Measurements from ENCODE around the gene FAM229A. TPM values are rescaled to one million over a fixed set of nuclear protein-coding genes. Genes with fewer than 3 reads are reported as not detected.

Gene FAM229A
- total and polyA plus RNA-seq, 2 of the 8 experiments (the other 6 are each of a cell fraction or from before 2014, with no cell fraction given) = 4.1 to 4.2 TPM

DNA sequence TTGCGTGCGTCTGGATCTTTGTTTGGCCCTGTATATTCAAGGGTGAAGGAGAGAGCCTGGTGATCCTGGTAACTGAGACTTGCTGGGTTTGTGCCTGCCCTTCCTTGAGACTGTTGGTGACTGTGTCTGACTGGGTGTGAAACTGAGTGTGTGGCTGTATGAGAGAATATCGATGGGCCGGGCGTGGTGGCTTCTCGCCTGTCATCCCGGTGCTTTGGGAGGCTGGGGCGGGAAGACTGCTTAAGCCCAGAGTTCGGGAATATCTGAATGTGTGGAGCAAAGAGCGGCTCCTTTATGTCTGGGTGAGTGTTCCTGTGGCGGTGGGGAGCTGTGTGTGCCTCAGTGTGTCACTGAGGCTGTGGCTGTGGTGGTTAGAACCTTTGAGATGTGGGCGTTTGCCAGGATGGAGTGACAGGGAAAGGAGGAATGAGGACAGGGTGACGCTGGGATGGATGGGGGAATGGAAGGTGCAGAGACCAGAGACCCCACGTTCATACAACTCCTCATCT is 23.6 kb downstream of the FAM229A start:
- H3K18ac ChIP-seq (ENCODE audit: extremely low read depth, low read length) = no peak overlapping the region
- peak overlapping the region; percentile 12 for H3K4ac ChIP-seq (replicated peaks; ENCODE audit: insufficient read length, low read depth, low read length)
- no peak overlapping the region for H3K23ac ChIP-seq (ENCODE audit: insufficient read length)
- no peak overlapping the region for H2BK20ac ChIP-seq (ENCODE audit: low read length)
- no peak overlapping the region for H2BK5ac ChIP-seq (ENCODE audit: low read depth, low read length)
- no peak overlapping the region for H4K8ac ChIP-seq (ENCODE audit: extremely low read depth, insufficient read depth, low read length)
- H2AFZ ChIP-seq (ENCODE audit: low read length) = no peak overlapping the region
- no peak overlapping the region for H3K14ac ChIP-seq (ENCODE audit: insufficient read length)
- no peak overlapping the region for H3K56ac ChIP-seq (replicated peaks; ENCODE audit: insufficient read length, low read depth, low read length)
- no peaks in the 10 kb centered on the region for H3K9me3 ChIP-seq (ENCODE audit: insufficient read depth in 2 of 2, low read depth in 1 of 2, low read length in 1 of 2)
- H4K5ac ChIP-seq (ENCODE audit: insufficient read length, low read depth, low read length) = no peak overlapping the region
- peaks cover 0 to 12% (median 2%) of the 10 kb centered on the region in 4 experiments; a peak in 4 of 8 replicates for H3K36me3 ChIP-seq (ENCODE audit: control insufficient read depth in 2 of 4, insufficient read depth in 4 of 4, low read length in 3 of 4)
- no peak overlapping the region for H3K9ac ChIP-seq (replicated peaks in 1 of 4; ENCODE audit: extremely low read depth in 1 of 4, low read depth in 3 of 4, low read length in 3 of 4)
- H4K91ac ChIP-seq (replicated peaks; ENCODE audit: insufficient read length, low read length) = no peak overlapping the region
- peaks cover 0 to 28% (median 19%) of the 10 kb centered on the region in 4 experiments; a peak in 6 of 7 replicates for H3K4me1 ChIP-seq (replicated peaks in 1 of 4; ENCODE audit: control insufficient read depth in 3 of 4, insufficient read depth in 4 of 4, low read length in 3 of 4)
- H3K4me3 ChIP-seq (ENCODE audit: extremely low read depth in 1 of 4, insufficient read depth in 2 of 4, low read depth in 3 of 4, low read length in 4 of 4) = no peak overlapping the region
- H3K23me2 ChIP-seq (ENCODE audit: low read depth, low read length) = peaks cover 10% of the 10 kb centered on the region; the same call in 1 of the 2 replicates
- no peak for DNase-seq (ENCODE audit: low read depth in 1 of 2, low spot score in 2 of 2)
- POLR2A ChIA-PET (ENCODE audit: partially characterized antibody) = interaction anchor here (0.7 to 13.4 kb wide), 3 partner anchors 9 to 91 kb away, joined by 3 to 321 read pairs (median 23); partner anchors contain the start of genes FAM167B and HDAC1
- H2AK5ac ChIP-seq (ENCODE audit: low read depth, low read length) = peak overlapping the region; percentile 3; the same call in 1 of the 2 replicates
- H3K27me3 ChIP-seq (replicated peaks in 1 of 4; ENCODE audit: control insufficient read depth in 3 of 4, extremely low read depth in 1 of 4, insufficient read depth in 3 of 4, low read length in 3 of 4) = peaks cover 0 to 7% (median 2%) of the 10 kb centered on the region in 4 experiments; a peak in 4 of 7 replicates
- H4K20me1 ChIP-seq (replicated peaks in 1 of 2; ENCODE audit: control insufficient read depth in 1 of 2, insufficient read depth in 2 of 2, low read length in 2 of 2) = peaks cover 2 to 6% of the 10 kb centered on the region in 2 experiments
- peaks cover 2% of the 10 kb centered on the region; the same call in 1 of the 2 replicates for H3K79me1 ChIP-seq (ENCODE audit: low read depth, low read length)
- H3K4me2 ChIP-seq (ENCODE audit: insufficient read depth in 1 of 2, low read depth in 2 of 2, low read length in 2 of 2) = no peak overlapping the region
- H3K27ac ChIP-seq (ENCODE audit: low read depth, low read length) = no peak overlapping the region
- FAIRE-seq = no peak
- peak overlapping the region; percentile 55; the same call in 1 of the 2 replicates for H2BK15ac ChIP-seq (ENCODE audit: low read length)
- H3K79me2 ChIP-seq (ENCODE audit: control insufficient read depth in 1 of 2, insufficient read depth in 2 of 2, low read length in 2 of 2) = peaks cover 4 to 16% of the 10 kb centered on the region in 2 experiments; a peak in 3 of 4 replicates
- CTCF ChIA-PET (ENCODE audit: partially characterized antibody) = interaction anchor here (0.6 kb wide), 1 partner anchor 335 kb away, joined by 3 read pairs; no protein-coding TSS in a partner anchor
- no peak overlapping the region for H2BK12ac ChIP-seq (ENCODE audit: low read depth, low read length)
- WGBS, 2 experiments (ENCODE audit: extremely low coverage in 1 of 2, insufficient coverage in 1 of 2, insufficient read length in 1 of 2, insufficient replicate concordance in 2 of 2, low coverage in 1 of 2, low lambda C conversion rate in 2 of 2, missing lambda C conversion rate in 1 of 2) = 88% methylated on average over 14 of the region's 14 CpGs; no CpG with 5 or more reads in 1 of the 2 experiments
- H2BK120ac ChIP-seq (replicated peaks; ENCODE audit: low read depth, low read length) = no peak overlapping the region
- no peak for TF ChIP-seq SUZ12 (IDR thresholded peaks at IDR 0.05; ENCODE audit: low read length)
- no peak for TF ChIP-seq POLR2A (IDR thresholded peaks at IDR 0.05; ENCODE audit: control extremely low read depth in 1 of 2, low read depth in 2 of 2, low read length in 2 of 2)
- TF ChIP-seq, protein P1, sequence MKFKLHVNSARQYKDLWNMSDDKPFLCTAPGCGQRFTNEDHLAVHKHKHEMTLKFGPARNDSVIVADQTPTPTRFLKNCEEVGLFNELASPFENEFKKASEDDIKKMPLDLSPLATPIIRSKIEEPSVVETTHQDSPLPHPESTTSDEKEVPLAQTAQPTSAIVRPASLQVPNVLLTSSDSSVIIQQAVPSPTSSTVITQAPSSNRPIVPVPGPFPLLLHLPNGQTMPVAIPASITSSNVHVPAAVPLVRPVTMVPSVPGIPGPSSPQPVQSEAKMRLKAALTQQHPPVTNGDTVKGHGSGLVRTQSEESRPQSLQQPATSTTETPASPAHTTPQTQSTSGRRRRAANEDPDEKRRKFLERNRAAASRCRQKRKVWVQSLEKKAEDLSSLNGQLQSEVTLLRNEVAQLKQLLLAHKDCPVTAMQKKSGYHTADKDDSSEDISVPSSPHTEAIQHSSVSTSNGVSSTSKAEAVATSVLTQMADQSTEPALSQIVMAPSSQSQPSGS (IDR thresholded peaks at IDR 0.05; ENCODE audit: low read length) = no peak
- no peak for TF ChIP-seq EP300 (IDR thresholded peaks at IDR 0.05; ENCODE audit: borderline replicate concordance in 1 of 2, low read depth in 2 of 2, low read length in 2 of 2)
- TF ChIP-seq BRCA1 (IDR thresholded peaks at IDR 0.05; ENCODE audit: low read depth, low read length) = no peak
- TF ChIP-seq, protein P2, sequence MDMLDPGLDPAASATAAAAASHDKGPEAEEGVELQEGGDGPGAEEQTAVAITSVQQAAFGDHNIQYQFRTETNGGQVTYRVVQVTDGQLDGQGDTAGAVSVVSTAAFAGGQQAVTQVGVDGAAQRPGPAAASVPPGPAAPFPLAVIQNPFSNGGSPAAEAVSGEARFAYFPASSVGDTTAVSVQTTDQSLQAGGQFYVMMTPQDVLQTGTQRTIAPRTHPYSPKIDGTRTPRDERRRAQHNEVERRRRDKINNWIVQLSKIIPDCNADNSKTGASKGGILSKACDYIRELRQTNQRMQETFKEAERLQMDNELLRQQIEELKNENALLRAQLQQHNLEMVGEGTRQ (IDR thresholded peaks at IDR 0.05; ENCODE audit: low read length) = no peak
- TF ChIP-seq RXRA (IDR thresholded peaks at IDR 0.05; ENCODE audit: insufficient read depth, low read depth, low read length) = no peak
- no peak for TF ChIP-seq GABPA (IDR thresholded peaks at IDR 0.05; ENCODE audit: borderline replicate concordance, insufficient read depth, low read length)
- TF ChIP-seq NRF1 (IDR thresholded peaks at IDR 0.05; ENCODE audit: low read depth, low read length) = no peak
